Measurements from ENCODE around the gene MTNR1B.

MTNR1B gene

GRCh38 chr11:92978271-92979111, 9.0 kb downstream of the MTNR1B start:
- DNase-seq: no peak

DNA sequence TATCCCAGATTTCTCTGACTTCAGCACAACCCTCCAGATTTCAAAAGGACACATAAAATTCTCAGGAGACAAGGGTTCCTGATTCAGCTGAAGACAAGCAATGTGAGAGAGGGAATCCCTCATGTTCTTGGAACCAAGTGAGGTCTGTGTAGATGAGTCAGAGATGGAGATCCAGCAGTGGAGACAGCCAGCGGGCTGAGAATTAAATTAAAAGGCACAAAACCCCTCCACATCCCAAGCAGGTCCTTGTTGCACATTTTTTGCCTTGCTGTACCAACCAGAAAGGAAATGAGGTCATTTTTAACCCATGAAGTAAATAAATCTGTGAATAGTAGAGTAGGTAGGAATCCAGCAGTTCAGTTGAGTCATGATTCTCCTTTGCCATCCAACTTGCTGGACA, 9.7 kb downstream of the MTNR1B start:
- no peak for DNase-seq

GRCh38 chr11:92980312-92980711, 10.9 kb downstream of the MTNR1B start:
- DNase-seq: no peak

GRCh38 chr11:92981508-92982043, 12.1 kb downstream of the MTNR1B start:
- DNase-seq: no peak

GRCh38 chr11:92986585-92986984, 17.1 kb downstream of the MTNR1B start:
- no peak for DNase-seq

DNA sequence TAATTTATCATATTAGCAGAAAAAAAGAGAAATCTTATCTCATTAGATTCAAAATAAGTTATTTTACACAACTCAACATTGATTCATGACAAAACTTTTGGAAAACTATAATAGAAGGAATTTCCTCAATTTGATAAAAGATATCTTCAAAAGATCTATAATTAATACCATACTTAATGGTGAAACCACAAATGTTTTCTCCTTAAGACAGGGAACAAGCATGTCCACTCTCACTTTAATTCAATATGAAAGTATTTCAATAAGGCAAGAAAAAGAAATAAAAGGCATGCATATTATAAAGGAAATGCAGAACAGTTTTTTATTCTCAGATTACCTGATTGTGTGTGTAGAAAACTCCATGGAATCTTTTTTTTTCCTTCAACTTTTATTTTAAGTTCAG, 23.6 kb downstream of the MTNR1B start:
- no peak for DNase-seq

- DNase-seq: no peak
Measured at GRCh38 chr11:93000511-93001476, 31.3 kb downstream of the MTNR1B start.

GRCh38 chr11:93001806-93002205, 32.4 kb downstream of the MTNR1B start:
- no peak for DNase-seq

- DNase-seq: no peak
Measured at GRCh38 chr11:93002380-93002779, 32.9 kb downstream of the MTNR1B start.

DNA sequence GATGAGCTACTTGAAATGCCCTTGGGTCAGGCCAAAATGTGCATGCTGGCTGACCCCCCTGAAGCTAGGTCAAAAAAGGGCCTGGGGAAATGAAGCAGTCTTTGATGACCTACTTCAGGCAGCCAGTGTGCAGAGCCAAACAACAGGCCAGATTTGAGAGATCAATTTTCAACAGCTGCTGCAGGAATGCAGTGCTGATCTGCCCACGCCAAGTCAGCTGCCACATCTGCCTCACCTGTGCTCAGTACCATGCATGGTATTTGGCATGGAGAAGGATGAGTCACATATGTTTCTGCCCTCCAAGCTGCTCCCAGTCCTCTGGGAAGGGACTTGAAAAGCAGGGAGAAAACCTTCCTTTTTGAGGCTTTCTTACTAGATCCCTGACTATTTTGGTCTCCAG, 35.8 kb downstream of the MTNR1B start:
- DNase-seq: no peak

GRCh38 chr11:93013646-93014045, 44.2 kb downstream of the MTNR1B start:
- no peak for DNase-seq

GRCh38 chr11:93016595-93016994, 47.1 kb downstream of the MTNR1B start:
- no peak for DNase-seq

GRCh38 chr11:93017821-93018690, 48.6 kb downstream of the MTNR1B start:
- DNase-seq: no peak

DNA sequence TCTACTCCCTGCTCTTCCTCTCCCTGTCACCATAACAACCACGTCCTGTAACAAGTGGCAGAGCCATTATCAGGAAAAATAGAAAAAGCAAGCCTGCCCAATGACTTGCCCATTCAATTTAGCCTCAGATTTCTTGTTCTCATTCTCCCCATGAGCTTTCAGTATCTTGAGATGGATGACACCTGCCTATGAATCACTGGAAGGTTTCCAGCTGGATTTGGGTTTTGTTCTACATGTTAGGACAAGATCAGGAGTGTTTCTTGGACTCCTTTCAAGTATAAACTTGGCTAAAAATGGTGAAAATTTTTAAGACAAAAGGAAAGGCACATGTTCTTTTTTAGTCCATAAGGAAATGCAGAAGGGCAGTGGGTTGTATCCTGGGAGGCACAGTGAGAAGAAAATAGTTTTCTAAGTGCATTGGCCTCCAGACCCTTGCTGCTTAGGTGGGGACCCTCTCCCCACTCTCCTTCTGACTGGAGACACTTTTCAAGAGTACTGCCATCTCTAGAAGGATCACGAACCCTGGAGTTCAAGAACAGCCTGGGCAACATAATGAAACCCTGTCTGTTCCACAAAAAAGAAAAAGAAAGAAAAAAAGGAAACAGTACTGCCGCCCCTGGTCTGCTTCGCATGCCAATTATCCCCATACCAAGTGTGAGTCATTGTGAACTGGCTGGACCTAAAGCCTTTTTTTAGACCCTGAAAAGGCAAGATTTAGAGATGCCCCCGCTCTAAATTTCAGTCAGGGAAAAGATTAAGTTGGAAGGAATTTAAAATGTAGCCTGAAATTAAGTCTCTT, 51.0 kb downstream of the MTNR1B start:
- DNase-seq: no peak

- DNase-seq: no peak
Measured at GRCh38 chr11:93024369-93024768, 54.9 kb downstream of the MTNR1B start.

GRCh38 chr11:93025558-93026255, 56.3 kb downstream of the MTNR1B start:
- DNase-seq: no peak

- DNase-seq: no peak
Measured at GRCh38 chr11:93028960-93029522, 59.6 kb downstream of the MTNR1B start.

DNA sequence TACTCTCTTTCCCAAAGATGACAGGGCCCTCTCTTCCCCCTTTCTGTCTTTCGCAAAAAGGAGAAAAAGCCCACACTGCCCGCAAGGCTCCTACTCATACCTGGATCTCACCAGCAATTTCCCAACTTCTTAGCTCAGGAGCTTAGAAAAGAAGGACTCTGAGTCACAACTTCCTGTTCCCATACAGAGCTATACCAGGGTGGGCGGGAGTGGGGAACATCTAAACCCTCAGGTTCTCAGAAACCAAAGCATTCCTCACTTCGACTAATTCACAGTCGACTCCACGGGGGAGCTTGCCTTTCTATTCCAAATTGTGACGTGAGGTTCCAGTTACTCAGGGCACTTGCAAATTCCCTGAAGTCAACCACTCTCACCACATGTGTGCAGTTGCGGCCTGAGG, 61.9 kb downstream of the MTNR1B start:
- DNase-seq: no peak
